Measurements from ENCODE around the gene SLC22A5. TPM values are rescaled to one million over a fixed set of nuclear protein-coding genes. Genes with fewer than 3 reads are reported as not detected.
A peak's percentile ranks its signal among the peaks of the same experiment; 100 is the strongest.
"Not testable (repeated sequence)": the region's sequence is repeated elsewhere in the genome, so short reads cannot be mapped to it uniquely, and the experiment has no call there.

The SLC22A5 gene
- total RNA-seq, 4 donors from 2014 or later: 25.6 to 152 (median 110) TPM

DNA sequence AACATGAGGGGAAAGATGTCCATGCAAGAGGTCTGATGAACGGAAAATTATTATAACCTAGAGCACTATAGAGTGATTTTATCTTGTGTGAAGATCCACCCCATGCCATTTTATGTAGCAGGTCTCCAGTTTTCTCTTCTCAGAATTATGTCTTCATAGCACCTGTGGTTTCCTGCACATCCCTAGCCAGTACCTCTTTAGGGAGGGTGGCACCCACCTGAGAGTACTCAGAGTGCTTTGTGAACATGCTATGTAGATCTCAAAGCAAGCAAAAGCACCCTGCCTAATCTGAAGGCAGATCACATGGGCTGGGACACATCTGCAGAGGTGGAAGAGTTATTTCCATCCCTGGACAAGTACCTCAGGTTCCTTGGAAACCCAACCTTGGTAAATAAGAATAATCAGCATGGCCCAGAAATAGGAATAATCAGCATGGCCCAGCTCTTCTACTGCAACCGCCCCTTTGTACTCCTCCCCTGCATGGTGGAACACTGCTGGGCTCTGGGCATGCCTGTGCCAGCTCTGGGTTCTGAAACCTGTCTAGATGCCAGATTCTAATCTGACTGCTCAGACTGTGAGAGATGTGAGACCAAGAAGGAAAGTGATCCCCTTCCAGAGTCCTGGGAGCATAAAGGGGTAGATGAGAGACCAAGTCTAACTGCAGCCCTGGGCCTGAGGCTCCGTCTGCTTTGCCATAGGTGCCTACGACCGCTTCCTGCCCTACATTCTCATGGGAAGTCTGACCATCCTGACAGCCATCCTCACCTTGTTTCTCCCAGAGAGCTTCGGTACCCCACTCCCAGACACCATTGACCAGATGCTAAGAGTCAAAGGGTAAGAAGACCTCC, 23.7 kb downstream of the SLC22A5 start:
- Histone ChIP-seq H3K27ac (no peak overlapping the region), H3K9me3 (no peaks in the 10 kb centered on the region), H3K36me3 (peaks cover 0 to 40% (median 0%) of the 10 kb centered on the region in 3 donors), H3K4me3 (no peak overlapping the region), H3K4me1 (peaks cover 0 to 6% (median 4%) of the 10 kb centered on the region in 4 donors), H3K27me3 (no peaks in the 10 kb centered on the region)
- TF ChIP-seq, protein P1, sequence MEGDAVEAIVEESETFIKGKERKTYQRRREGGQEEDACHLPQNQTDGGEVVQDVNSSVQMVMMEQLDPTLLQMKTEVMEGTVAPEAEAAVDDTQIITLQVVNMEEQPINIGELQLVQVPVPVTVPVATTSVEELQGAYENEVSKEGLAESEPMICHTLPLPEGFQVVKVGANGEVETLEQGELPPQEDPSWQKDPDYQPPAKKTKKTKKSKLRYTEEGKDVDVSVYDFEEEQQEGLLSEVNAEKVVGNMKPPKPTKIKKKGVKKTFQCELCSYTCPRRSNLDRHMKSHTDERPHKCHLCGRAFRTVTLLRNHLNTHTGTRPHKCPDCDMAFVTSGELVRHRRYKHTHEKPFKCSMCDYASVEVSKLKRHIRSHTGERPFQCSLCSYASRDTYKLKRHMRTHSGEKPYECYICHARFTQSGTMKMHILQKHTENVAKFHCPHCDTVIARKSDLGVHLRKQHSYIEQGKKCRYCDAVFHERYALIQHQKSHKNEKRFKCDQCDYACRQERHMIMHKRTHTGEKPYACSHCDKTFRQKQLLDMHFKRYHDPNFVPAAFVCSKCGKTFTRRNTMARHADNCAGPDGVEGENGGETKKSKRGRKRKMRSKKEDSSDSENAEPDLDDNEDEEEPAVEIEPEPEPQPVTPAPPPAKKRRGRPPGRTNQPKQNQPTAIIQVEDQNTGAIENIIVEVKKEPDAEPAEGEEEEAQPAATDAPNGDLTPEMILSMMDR (IDR thresholded peaks at IDR 0.05): no peak
- no peak for TF ChIP-seq POLR2A (IDR thresholded peaks at IDR 0.05)
- peak in 1 of 3 donors; percentile 25 for DNase-seq

DNA sequence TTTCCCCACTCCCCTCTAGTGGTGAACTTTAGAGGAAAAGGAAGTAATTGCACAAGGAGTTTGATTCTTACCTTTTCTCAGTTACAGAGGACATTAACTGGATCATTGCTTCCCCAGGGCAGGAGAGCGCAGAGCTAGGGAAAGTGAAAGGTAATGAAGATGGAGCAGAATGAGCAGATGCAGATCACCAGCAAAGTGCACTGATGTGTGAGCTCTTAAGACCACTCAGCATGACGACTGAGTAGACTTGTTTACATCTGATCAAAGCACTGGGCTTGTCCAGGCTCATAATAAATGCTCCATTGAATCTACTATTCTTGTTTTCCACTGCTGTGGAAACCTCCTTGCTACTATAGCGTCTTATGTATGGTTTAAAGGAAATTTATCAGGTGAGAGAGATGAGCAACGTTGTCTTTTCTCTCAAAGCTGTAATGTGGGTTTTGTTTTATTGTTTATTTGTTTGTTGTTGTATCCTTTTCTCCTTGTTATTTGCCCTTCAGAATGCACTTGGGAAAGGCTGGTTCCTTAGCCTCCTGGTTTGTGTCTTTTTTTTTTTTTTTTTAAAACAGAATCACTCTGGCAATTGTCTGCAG, 25.3 kb downstream of the SLC22A5 start:
- H3K27ac ChIP-seq: peak overlapping the region in 1 of 4 donors; percentile 53

GRCh38 chr5:132396589-132397031, 27.1 kb downstream of the SLC22A5 start:
- Histone ChIP-seq H3K4me3 (no peak overlapping the region), H3K4me1 (no peaks in the 10 kb centered on the region), H3K36me3 (peaks cover 0 to 40% (median 0%) of the 10 kb centered on the region in 3 donors), H3K27me3 (no peaks in the 10 kb centered on the region), H3K9me3 (no peaks in the 10 kb centered on the region), H3K27ac (no peak overlapping the region)
- no peak for DNase-seq
- TF ChIP-seq POLR2A (IDR thresholded peaks at IDR 0.05): no peak
- TF ChIP-seq, protein P1 (IDR thresholded peaks at IDR 0.05): no peak

More for the DNA sequence above, 25.3 kb downstream of the SLC22A5 start:
- H3K4me1 ChIP-seq: peaks cover 0 to 3% (median 0%) of the 10 kb centered on the region in 4 donors
- DNase-seq: peak in 2 of 3 donors; percentile 43 to 48
- no peaks in the 10 kb centered on the region for H3K27me3 ChIP-seq
- TF ChIP-seq, protein P1 (IDR thresholded peaks at IDR 0.05): no peak
- TF ChIP-seq POLR2A (IDR thresholded peaks at IDR 0.05): no peak
- H3K9me3 ChIP-seq: no peaks in the 10 kb centered on the region
- peaks cover 0 to 40% (median 0%) of the 10 kb centered on the region in 3 donors for H3K36me3 ChIP-seq
- no peak overlapping the region for H3K4me3 ChIP-seq

DNA sequence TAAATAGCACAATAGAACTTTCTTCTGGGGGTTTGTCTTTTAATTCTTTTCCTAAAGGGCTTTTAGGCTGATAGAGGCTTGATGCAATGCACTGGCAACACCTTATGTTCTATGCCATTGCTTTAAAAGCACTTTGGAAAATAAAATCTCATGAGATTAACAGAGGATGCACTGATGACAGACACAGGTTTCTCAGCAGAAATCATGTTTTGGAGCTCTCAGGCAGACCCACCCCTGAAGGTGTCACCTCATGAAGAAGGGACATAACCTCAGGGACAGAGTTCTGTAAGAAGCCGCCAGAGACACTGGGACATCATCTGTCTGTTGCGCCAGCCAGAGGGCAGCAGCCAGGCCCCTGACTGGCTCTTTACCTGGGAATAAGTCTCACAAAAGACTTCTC, 27.7 kb downstream of the SLC22A5 start:
- H3K27me3 ChIP-seq: no peaks in the 10 kb centered on the region
- no peak for DNase-seq
- H3K27ac ChIP-seq: no peak overlapping the region
- H3K4me3 ChIP-seq: no peak overlapping the region
- TF ChIP-seq, protein P1 (IDR thresholded peaks at IDR 0.05): no peak
- no peak for TF ChIP-seq POLR2A (IDR thresholded peaks at IDR 0.05)
- H3K9me3 ChIP-seq: no peaks in the 10 kb centered on the region
- H3K36me3 ChIP-seq: peaks cover 0 to 36% (median 0%) of the 10 kb centered on the region in 3 donors
- no peaks in the 10 kb centered on the region for H3K4me1 ChIP-seq

DNA sequence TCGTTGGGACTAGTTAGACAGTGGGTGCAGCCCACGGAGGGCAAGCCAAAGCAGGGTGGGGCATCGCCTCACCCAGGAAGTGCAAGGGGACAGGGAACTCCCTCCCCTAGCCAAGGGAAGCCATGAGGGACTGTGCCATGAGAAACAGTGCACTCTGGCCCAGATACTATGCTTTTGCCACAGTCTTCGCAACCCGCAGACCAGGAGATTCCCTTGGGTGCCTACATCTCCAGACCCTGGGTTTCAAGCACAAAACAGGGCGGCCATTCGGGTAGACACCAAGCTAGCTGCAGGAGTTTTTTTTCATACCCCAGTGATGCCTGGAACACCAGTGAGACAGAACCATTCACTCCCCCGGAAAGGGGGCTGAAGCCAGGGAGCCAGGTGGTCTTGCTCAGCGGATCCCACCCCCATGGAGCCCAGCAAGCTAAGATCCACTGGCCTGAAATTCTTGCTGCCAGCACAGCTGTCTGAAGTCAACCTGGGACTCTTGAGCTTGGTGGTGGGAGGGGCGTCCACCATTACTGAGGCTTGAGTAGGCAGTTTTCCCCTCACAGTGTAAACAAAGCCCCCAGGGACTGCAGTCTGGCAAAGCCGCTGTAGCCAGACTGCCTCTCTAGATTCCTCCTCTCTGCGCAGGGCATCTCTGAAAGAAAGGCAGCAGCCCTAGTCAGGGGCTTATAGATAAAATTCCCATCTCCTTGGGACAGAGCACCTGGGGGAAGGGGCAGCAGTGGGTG, 28.6 kb downstream of the SLC22A5 start:
- H3K36me3 ChIP-seq: peaks cover 0 to 29% (median 0%) of the 10 kb centered on the region in 3 donors
- not testable (repeated sequence) for DNase-seq, H3K9me3 ChIP-seq, H3K4me1 ChIP-seq, H3K27ac ChIP-seq, H3K27me3 ChIP-seq, H3K4me3 ChIP-seq

GRCh38 chr5:132404041-132404440, 34.5 kb downstream of the SLC22A5 start:
- not testable (repeated sequence) for H3K36me3 ChIP-seq, H3K4me1 ChIP-seq, H3K9me3 ChIP-seq, H3K27me3 ChIP-seq, H3K4me3 ChIP-seq, H3K27ac ChIP-seq, DNase-seq

Data from Peyer's patch (tissue), 4 donors.